HEK293 (cell line): ENCODE measurements around the gene NEU4.

ENCODE experiments used
- BCL11A ChIP-seq: fragments of 450-650 bp; formaldehyde crosslinking; IDR thresholded peaks from 2 replicates; pipeline ENCODE4 v1.5.1; 2016; ENCODE audit warnings: low read depth, missing biosample characterization, missing genetic modification characterization
- CTCF ChIP-seq: fragments of 450-650 bp; formaldehyde crosslinking; IDR thresholded peaks from 2 replicates; pipeline ENCODE4 v1.5.1; 2016; ENCODE audit warnings: missing biosample characterization, missing genetic modification characterization
- KLF17 ChIP-seq: fragments of 450-650 bp; formaldehyde crosslinking; IDR thresholded peaks from 2 replicates; pipeline ENCODE4 v1.5.1; 2016; ENCODE audit warnings: missing biosample characterization, missing genetic modification characterization
- MYNN ChIP-seq: fragments of 450-650 bp; formaldehyde crosslinking; IDR thresholded peaks from 2 replicates; pipeline ENCODE4 v1.5.1; 2016; ENCODE audit warnings: missing biosample characterization, missing genetic modification characterization, borderline replicate concordance
- REST ChIP-seq: fragments of 450-650 bp; formaldehyde crosslinking; IDR thresholded peaks from 2 replicates; pipeline ENCODE4 v1.5.1; 2016; ENCODE audit warnings: missing biosample characterization, missing genetic modification characterization
- TCF7L2 ChIP-seq: IDR thresholded peaks from 2 replicates; pipeline ENCODE4 v1.6.1; 2011; ENCODE audit warnings: low read depth, mild to moderate bottlenecking, inconsistent platforms, low read length, moderate library complexity, borderline replicate concordance
- ZBTB49 ChIP-seq: fragments of 450-650 bp; formaldehyde crosslinking; IDR thresholded peaks from 2 replicates; pipeline ENCODE4 v1.5.1; 2016; ENCODE audit warnings: missing biosample characterization, missing genetic modification characterization, low read depth
- ZFP3 ChIP-seq: fragments of 450-650 bp; formaldehyde crosslinking; IDR thresholded peaks from 2 replicates; pipeline ENCODE4 v1.5.1; 2016; ENCODE audit warnings: low read depth, missing biosample characterization, missing genetic modification characterization
- ZNF335 ChIP-seq: fragments of 450-650 bp; formaldehyde crosslinking; conservative IDR thresholded peaks from 2 replicates; pipeline ENCODE4 v1.5.1; 2016; ENCODE audit warnings: missing biosample characterization, missing genetic modification characterization
- ZNF433 ChIP-seq: fragments of 450-650 bp; formaldehyde crosslinking; IDR thresholded peaks from 2 replicates; pipeline ENCODE4 v1.5.1; 2016; ENCODE audit warnings: missing biosample characterization, missing genetic modification characterization, low read depth

- TF ChIP-seq BCL11A (tag by site-specific recombination): no peak
- TF ChIP-seq KLF17 (tag by site-specific recombination): no peak
- TF ChIP-seq ZFP3 (tag by site-specific recombination): no peak
- no peak for TF ChIP-seq ZNF335
- TF ChIP-seq CTCF: no peak
- no peak for TF ChIP-seq ZBTB49 (tag by site-specific recombination)
- no peak for TF ChIP-seq TCF7L2
- TF ChIP-seq ZNF433: no peak
- TF ChIP-seq REST (tag by site-specific recombination): no peak
- TF ChIP-seq MYNN (tag by site-specific recombination): no peak
Observed at GRCh38 chr2:241837197-241837965, 28.4 kb downstream of the NEU4 start.
